Keratinocyte (primary cell): ENCODE measurements around the gene MPV17L.
"Not testable (repeated sequence)": the region's sequence is repeated elsewhere in the genome, so short reads cannot be mapped to it uniquely, and the experiment has no call there.

Source experiments
- CTCF ChIP-seq, 3 experiments: IDR thresholded peaks in 1 of 3; conservative IDR thresholded peaks in 1 of 3; optimal IDR thresholded peaks in 1 of 3; 2 replicates in 2 of 3; 3 replicates in 1 of 3; pipeline versions ENCODE3 to v1.5.1; 2011; ENCODE audit warnings: low read length in 3 of 3, mild to moderate bottlenecking in 3 of 3, moderate library complexity in 2 of 3, control low read depth in 1 of 3, inconsistent platforms in 1 of 3; ENCODE audit not compliant: insufficient read depth in 2 of 3; ENCODE audit errors: extremely low read depth in 1 of 3
- EZH2 ChIP-seq: IDR thresholded peaks from one replicate; pipeline ENCODE4 v1.6.1; 2012; ENCODE audit warnings: inconsistent platforms, mild to moderate bottlenecking, low read length, moderate library complexity

- TF ChIP-seq EZH2; CTCF (optimal IDR thresholded peaks at IDR 0.05 in 1 of 3, IDR thresholded peaks at IDR 0.05 in 1 of 3, conservative IDR thresholded peaks at IDR 0.05 in 1 of 3; ENCODE audit: extremely low read depth in 1 of 3, insufficient read depth in 2 of 3, low read length in 3 of 3): not testable (repeated sequence)
Observed at GRCh38 chr16:15378194-15378593, 17.4 kb upstream of the MPV17L start, which contains the start of gene NPIPA5.
